ENCODE results near the gene VPS4B.

VPS4B gene

GRCh38 chr18:63395503-63395902 is 26.8 kb downstream of the VPS4B start:
- H3K4me3 ChIP-seq (ENCODE audit: low read depth, low read length): no peak overlapping the region
- TF ChIP-seq CTCF (IDR thresholded peaks at IDR 0.05; ENCODE audit: borderline replicate concordance, insufficient read depth, low read depth, low read length): no peak

GRCh38 chr18:63394954-63395353 is 27.3 kb downstream of the VPS4B start:
- H3K4me3 ChIP-seq (ENCODE audit: low read depth, low read length): no peak overlapping the region
- no peak for TF ChIP-seq CTCF (IDR thresholded peaks at IDR 0.05; ENCODE audit: borderline replicate concordance, insufficient read depth, low read depth, low read length)

GRCh38 chr18:63387861-63388260 is 34.4 kb downstream of the VPS4B start:
- H3K4me3 ChIP-seq (ENCODE audit: low read depth, low read length): no peak overlapping the region
- no peak for TF ChIP-seq CTCF (IDR thresholded peaks at IDR 0.05; ENCODE audit: borderline replicate concordance, insufficient read depth, low read depth, low read length)

- H3K4me3 ChIP-seq (ENCODE audit: low read depth, low read length): no peak overlapping the region
- no peak for TF ChIP-seq CTCF (IDR thresholded peaks at IDR 0.05; ENCODE audit: borderline replicate concordance, insufficient read depth, low read depth, low read length)
Observed at GRCh38 chr18:63382843-63383242, 39.4 kb downstream of the VPS4B start.

- TF ChIP-seq CTCF (IDR thresholded peaks at IDR 0.05; ENCODE audit: borderline replicate concordance, insufficient read depth, low read depth, low read length): no peak
- H3K4me3 ChIP-seq (ENCODE audit: low read depth, low read length): no peak overlapping the region
Observed at GRCh38 chr18:63379639-63379962, 42.7 kb downstream of the VPS4B start.

GRCh38 chr18:63378919-63379638 is 43.2 kb downstream of the VPS4B start:
- H3K4me3 ChIP-seq (ENCODE audit: low read depth, low read length): no peak overlapping the region
- no peak for TF ChIP-seq CTCF (IDR thresholded peaks at IDR 0.05; ENCODE audit: borderline replicate concordance, insufficient read depth, low read depth, low read length)

GRCh38 chr18:63377275-63377980 is 44.8 kb downstream of the VPS4B start:
- H3K4me3 ChIP-seq (ENCODE audit: low read depth, low read length): no peak overlapping the region
- no peak for TF ChIP-seq CTCF (IDR thresholded peaks at IDR 0.05; ENCODE audit: borderline replicate concordance, insufficient read depth, low read depth, low read length)
